ENCODE data around the gene GDPGP1. TPM values are rescaled to one million over a fixed set of nuclear protein-coding genes. Genes with fewer than 3 reads are reported as not detected.
A peak's percentile ranks its signal among the peaks of the same experiment; 100 is the strongest.

The GDPGP1 gene
- total RNA-seq, 2 experiments from 2014 or later, result 12.9 to 22.3 TPM

- POLR2A ChIA-PET, result interaction anchor here (0.6 to 0.7 kb wide), 3 partner anchors 19 to 143 kb away, joined by 3 read pairs; no protein-coding TSS in a partner anchor
- no peak for TF ChIP-seq EZH2phosphoT487 (IDR thresholded peaks at IDR 0.05; ENCODE audit: borderline replicate concordance, low read depth, low read length)
- TF ChIP-seq CTCF (conservative IDR thresholded peaks at IDR 0.05; ENCODE audit: low read length), result peak; percentile 92
- no peaks in the 10 kb centered on the region for H3K9me3 ChIP-seq (ENCODE audit: low read length)
- peak; percentile 59 for DNase-seq (ENCODE audit: low spot score)
- no peaks in the 10 kb centered on the region for H3K79me2 ChIP-seq (ENCODE audit: insufficient read depth, low read depth, low read length)
- peaks cover 4% of the 10 kb centered on the region for H3K4me1 ChIP-seq (ENCODE audit: insufficient read depth, low read length, poor library complexity, severe bottlenecking)
- no peak overlapping the region for H3K27ac ChIP-seq (ENCODE audit: low read depth, low read length, poor library complexity, severe bottlenecking)
- BruUV-seq (replicated peaks), result no TSS peak
- CTCF ChIA-PET (ENCODE audit: unreplicated experiment), result interaction anchor here (0.5 kb wide), 1 partner anchor 897 kb away, joined by 6 read pairs; no protein-coding TSS in a partner anchor
- intact Hi-C loops (cut with micrococcal nuclease; ENCODE audit: unreplicated experiment), result loop anchor here (5.0 kb wide), 2 partner anchors 54 to 144 kb away; partner anchors contain the start of genes CIB1 and GDPGP1
- H4K20me1 ChIP-seq (ENCODE audit: insufficient read depth, low read length), result no peaks in the 10 kb centered on the region
- H2AFZ ChIP-seq (ENCODE audit: low read length), result no peak overlapping the region
- no peak overlapping the region for H3K4me3 ChIP-seq (ENCODE audit: low read depth, low read length, poor library complexity, severe bottlenecking)
- no peak overlapping the region for H3K4me2 ChIP-seq (ENCODE audit: low read length)
- H3K9me2 ChIP-seq (ENCODE audit: insufficient read depth, low read length), result no peaks in the 10 kb centered on the region
- H3K36me3 ChIP-seq (ENCODE audit: insufficient read depth, low read length), result no peaks in the 10 kb centered on the region
These were observed 52.7 kb downstream of the GDPGP1 start for GRCh38 chr15:90286678-90287077.

- Histone ChIP-seq H3K4me1 (ENCODE audit: insufficient read depth, low read length, poor library complexity, severe bottlenecking) (peaks cover 7% of the 10 kb centered on the region), H3K27ac (ENCODE audit: low read depth, low read length, poor library complexity, severe bottlenecking) (no peak overlapping the region), H3K4me2 (ENCODE audit: low read length) (no peak overlapping the region), H3K36me3 (ENCODE audit: insufficient read depth, low read length) (no peaks in the 10 kb centered on the region), H3K9me3 (ENCODE audit: low read length) (no peaks in the 10 kb centered on the region), H3K79me2 (ENCODE audit: insufficient read depth, low read depth, low read length) (no peaks in the 10 kb centered on the region), H3K9me2 (ENCODE audit: insufficient read depth, low read length) (no peaks in the 10 kb centered on the region), H2AFZ (ENCODE audit: low read length) (no peak overlapping the region), H4K20me1 (ENCODE audit: insufficient read depth, low read length) (no peaks in the 10 kb centered on the region), H3K4me3 (ENCODE audit: low read depth, low read length, poor library complexity, severe bottlenecking) (no peak overlapping the region)
- TF ChIP-seq EZH2phosphoT487 (IDR thresholded peaks at IDR 0.05; ENCODE audit: borderline replicate concordance, low read depth, low read length) (no peak), CTCF (conservative IDR thresholded peaks at IDR 0.05; ENCODE audit: low read length) (no peak)
- ChIA-PET POLR2A (interaction anchor here (0.6 kb wide), 1 partner anchor 136 kb away, joined by 3 read pairs; no protein-coding TSS in a partner anchor), CTCF (ENCODE audit: unreplicated experiment) (no interaction called here)
- DNase-seq (ENCODE audit: low spot score), result no peak
- intact Hi-C loops (cut with micrococcal nuclease; ENCODE audit: unreplicated experiment), result loop anchor here (5.0 kb wide), 2 partner anchors 55 to 145 kb away; partner anchors contain the start of genes CIB1 and GDPGP1
- BruUV-seq (replicated peaks), result no TSS peak
These were observed 53.1 kb downstream of the GDPGP1 start for GRCh38 chr15:90287101-90287500.

GRCh38 chr15:90287946-90288345 is 53.9 kb downstream of the GDPGP1 start:
- intact Hi-C loops (cut with micrococcal nuclease; ENCODE audit: unreplicated experiment), result loop anchor here (5.0 kb wide), 2 partner anchors 56 to 146 kb away; partner anchors contain the start of genes CIB1 and GDPGP1
- H3K27ac ChIP-seq (ENCODE audit: low read depth, low read length, poor library complexity, severe bottlenecking), result no peak overlapping the region
- CTCF ChIA-PET (ENCODE audit: unreplicated experiment), result no interaction called here

More at GRCh38 chr15:90287946-90288345, 53.9 kb downstream of the GDPGP1 start:
- H2AFZ ChIP-seq (ENCODE audit: low read length), result no peak overlapping the region
- H4K20me1 ChIP-seq (ENCODE audit: insufficient read depth, low read length), result no peaks in the 10 kb centered on the region
- POLR2A ChIA-PET, result interaction anchor here (0.5 to 0.7 kb wide), 3 partner anchors 18 to 166 kb away, joined by 3 to 6 read pairs (median 5); no protein-coding TSS in a partner anchor
- H3K4me2 ChIP-seq (ENCODE audit: low read length), result no peak overlapping the region
- DNase-seq (ENCODE audit: low spot score), result no peak
- no peak overlapping the region for H3K4me3 ChIP-seq (ENCODE audit: low read depth, low read length, poor library complexity, severe bottlenecking)
- no peaks in the 10 kb centered on the region for H3K79me2 ChIP-seq (ENCODE audit: insufficient read depth, low read depth, low read length)
- TF ChIP-seq CTCF (conservative IDR thresholded peaks at IDR 0.05; ENCODE audit: low read length), result no peak
- TF ChIP-seq EZH2phosphoT487 (IDR thresholded peaks at IDR 0.05; ENCODE audit: borderline replicate concordance, low read depth, low read length), result no peak
- no peaks in the 10 kb centered on the region for H3K9me3 ChIP-seq (ENCODE audit: low read length)
- no TSS peak for BruUV-seq (replicated peaks)
- no peaks in the 10 kb centered on the region for H3K9me2 ChIP-seq (ENCODE audit: insufficient read depth, low read length)
- no peaks in the 10 kb centered on the region for H3K36me3 ChIP-seq (ENCODE audit: insufficient read depth, low read length)
- H3K4me1 ChIP-seq (ENCODE audit: insufficient read depth, low read length, poor library complexity, severe bottlenecking), result peaks cover 7% of the 10 kb centered on the region
